ENCODE results near the gene MTCH2.

GRCh38 chr11:47589584-47589976 is 52.8 kb downstream of the MTCH2 start:
- TF ChIP-seq CTCF (conservative IDR thresholded peaks at IDR 0.05) = no peak
- no peak for TF ChIP-seq ZFX (IDR thresholded peaks at IDR 0.05)
